ENCODE measurements around the gene LRRC4C. TPM values are rescaled to one million over a fixed set of nuclear protein-coding genes. Genes with fewer than 3 reads are reported as not detected.

Gene LRRC4C
- total and polyA plus RNA-seq, 2 donors (not counting 3 experiments of a cell fraction or from before 2014, with no cell fraction given) = not detected

GRCh38 chr11:40132912-40133311 is 1326.5 kb downstream of the LRRC4C start:
- H3K4me2 ChIP-seq (ENCODE audit: insufficient read depth, low read length) = no peak overlapping the region
- intact Hi-C loops (cut with micrococcal nuclease) = no loop called here
- no TSS peak for BruUV-seq (replicated peaks)
- no peaks in the 10 kb centered on the region for H3K36me3 ChIP-seq (ENCODE audit: control insufficient read depth in 2 of 2, extremely low read depth in 1 of 2, insufficient read depth in 2 of 2, low read length in 2 of 2)
- no peaks in the 10 kb centered on the region for H4K20me1 ChIP-seq (replicated peaks; ENCODE audit: control insufficient read depth, extremely low read depth, insufficient read depth, low read length)
- H3K27me3 ChIP-seq (ENCODE audit: control insufficient read depth in 2 of 2, insufficient read depth in 2 of 2, low read length in 2 of 2) = no peaks in the 10 kb centered on the region
- H3K9me3 ChIP-seq (replicated peaks; ENCODE audit: control insufficient read depth, insufficient read depth, low read length) = no peaks in the 10 kb centered on the region
- H3K9me1 ChIP-seq (replicated peaks; ENCODE audit: control insufficient read depth, extremely low read depth, insufficient read depth, low read length) = no peaks in the 10 kb centered on the region
- no peaks in the 10 kb centered on the region for H3K4me1 ChIP-seq (ENCODE audit: control insufficient read depth, extremely low read depth, insufficient read depth, low read length)
- TF ChIP-seq MAX (IDR thresholded peaks at IDR 0.05; ENCODE audit: insufficient read depth, insufficient read length) (no peak), POLR2A (IDR thresholded peaks at IDR 0.05; ENCODE audit: low read depth, low read length) (no peak), POLR2AphosphoS5 (IDR thresholded peaks at IDR 0.05; ENCODE audit: insufficient read depth, low read depth, low read length) (no peak), MYC (IDR thresholded peaks at IDR 0.05; ENCODE audit: low read depth, low read length) (no peak), GATA2 (IDR thresholded peaks at IDR 0.05; ENCODE audit: insufficient read depth, insufficient read length, low read depth, low read length) (no peak), EZH2 (IDR thresholded peaks at IDR 0.05; ENCODE audit: borderline replicate concordance, low read depth, low read length, severe bottlenecking) (no peak), FOS (IDR thresholded peaks at IDR 0.05; ENCODE audit: borderline replicate concordance, insufficient read depth, low read length) (no peak), CTCF (IDR thresholded peaks at IDR 0.05; ENCODE audit: extremely low read depth in 1 of 2, insufficient read depth in 1 of 2, low read depth in 1 of 2, low read length in 2 of 2) (no peak), JUN (IDR thresholded peaks at IDR 0.05; ENCODE audit: borderline replicate concordance, insufficient read depth, insufficient read length, low read depth) (no peak)
- no peak overlapping the region for H2AFZ ChIP-seq (ENCODE audit: low read depth, low read length)
- FAIRE-seq (no peak), DNase-seq (ENCODE audit: low read depth, low spot score) (no peak)
- H3K79me2 ChIP-seq (ENCODE audit: control insufficient read depth, insufficient read depth, low read length) = no peaks in the 10 kb centered on the region
- dilution Hi-C loops (cut with MboI; ENCODE audit: extremely low pct_ligation_motif_present, low sequenced_read_pairs) = no loop called here
- H3K9ac ChIP-seq (replicated peaks; ENCODE audit: extremely low read depth, insufficient read depth, low read length) = no peak overlapping the region
- POLR2A ChIA-PET = no interaction called here
- H3K4me3 ChIP-seq (replicated peaks in 1 of 3; ENCODE audit: insufficient read depth in 1 of 3, low read depth in 1 of 3, low read length in 3 of 3) = no peak overlapping the region
- CTCF ChIA-PET = no interaction called here
- H3K27ac ChIP-seq (ENCODE audit: insufficient read depth, low read depth, low read length) = no peak overlapping the region

Data from endothelial cell of umbilical vein (primary cell).